Measurements from ENCODE around the gene NAB2. TPM values are rescaled to one million over a fixed set of nuclear protein-coding genes. Genes with fewer than 3 reads are reported as not detected.
A peak's percentile ranks its signal among the peaks of the same experiment; 100 is the strongest.

NAB2 gene
- total RNA-seq, 4 donors from 2014 or later, result 28.2 to 52.5 (median 36.9) TPM

DNA sequence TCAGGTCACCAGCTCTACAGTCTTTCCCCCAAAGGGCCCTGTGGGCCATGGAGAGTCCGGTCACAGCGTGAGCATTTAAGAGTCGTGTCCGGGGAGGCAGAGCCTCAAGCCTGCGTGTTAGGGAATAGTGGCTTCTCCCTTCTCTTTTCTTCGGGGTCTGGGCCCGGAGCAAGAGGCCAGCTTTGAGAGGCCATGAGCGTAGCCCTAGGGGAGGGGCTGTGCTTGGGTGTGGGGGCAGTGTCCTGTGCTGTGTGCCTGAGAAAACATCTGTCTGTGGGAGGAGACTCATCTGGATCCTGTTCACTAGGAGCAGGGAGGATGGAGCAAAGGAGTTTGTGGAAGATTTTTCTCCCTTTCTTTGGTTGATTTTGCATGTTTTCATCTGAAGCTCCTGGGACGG lies 53.2 kb downstream of the NAB2 start:
- no peaks in the 10 kb centered on the region for H3K27me3 ChIP-seq
- TF ChIP-seq, protein P1, sequence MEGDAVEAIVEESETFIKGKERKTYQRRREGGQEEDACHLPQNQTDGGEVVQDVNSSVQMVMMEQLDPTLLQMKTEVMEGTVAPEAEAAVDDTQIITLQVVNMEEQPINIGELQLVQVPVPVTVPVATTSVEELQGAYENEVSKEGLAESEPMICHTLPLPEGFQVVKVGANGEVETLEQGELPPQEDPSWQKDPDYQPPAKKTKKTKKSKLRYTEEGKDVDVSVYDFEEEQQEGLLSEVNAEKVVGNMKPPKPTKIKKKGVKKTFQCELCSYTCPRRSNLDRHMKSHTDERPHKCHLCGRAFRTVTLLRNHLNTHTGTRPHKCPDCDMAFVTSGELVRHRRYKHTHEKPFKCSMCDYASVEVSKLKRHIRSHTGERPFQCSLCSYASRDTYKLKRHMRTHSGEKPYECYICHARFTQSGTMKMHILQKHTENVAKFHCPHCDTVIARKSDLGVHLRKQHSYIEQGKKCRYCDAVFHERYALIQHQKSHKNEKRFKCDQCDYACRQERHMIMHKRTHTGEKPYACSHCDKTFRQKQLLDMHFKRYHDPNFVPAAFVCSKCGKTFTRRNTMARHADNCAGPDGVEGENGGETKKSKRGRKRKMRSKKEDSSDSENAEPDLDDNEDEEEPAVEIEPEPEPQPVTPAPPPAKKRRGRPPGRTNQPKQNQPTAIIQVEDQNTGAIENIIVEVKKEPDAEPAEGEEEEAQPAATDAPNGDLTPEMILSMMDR (IDR thresholded peaks at IDR 0.05), result no peak
- no peak for TF ChIP-seq EP300 (IDR thresholded peaks at IDR 0.05)
- no peak for TF ChIP-seq POLR2A (IDR thresholded peaks at IDR 0.05)
- no peak for TF ChIP-seq POLR2AphosphoS5 (IDR thresholded peaks at IDR 0.05)
- peaks cover 70% of the 10 kb centered on the region for H3K4me1 ChIP-seq
- no peaks in the 10 kb centered on the region for H3K9me3 ChIP-seq
- peaks cover 75% of the 10 kb centered on the region for H3K36me3 ChIP-seq
- WGBS, result 66% methylated on average over 8 of the region's 9 CpGs
- no peak for DNase-seq (ENCODE audit: low spot score in 2 of 2)
- peak overlapping the region; percentile 60 for H3K27ac ChIP-seq
- no peak overlapping the region for H3K4me3 ChIP-seq

DNA sequence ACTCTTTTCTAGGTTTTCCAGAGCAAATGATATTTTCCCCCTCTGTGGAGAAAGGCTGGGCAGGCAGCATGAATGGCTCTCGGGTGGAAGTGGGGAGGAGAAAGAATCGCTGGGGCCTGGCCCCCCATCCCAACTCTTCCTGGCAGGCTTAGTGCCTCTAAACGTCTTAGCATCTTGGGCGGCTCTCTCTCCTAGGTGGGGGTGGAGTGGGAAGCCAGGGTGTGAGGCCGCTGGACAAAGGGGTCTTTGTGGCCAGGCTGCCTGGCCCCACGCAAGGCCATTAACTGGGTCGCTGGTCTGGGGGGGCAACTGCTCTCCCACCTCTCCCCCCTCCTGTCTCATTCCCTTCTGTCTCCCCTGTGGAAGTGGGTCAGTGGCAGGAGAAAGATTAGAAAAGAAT lies 53.8 kb downstream of the NAB2 start:
- H3K9me3 ChIP-seq, result no peaks in the 10 kb centered on the region
- H3K4me1 ChIP-seq, result peaks cover 70% of the 10 kb centered on the region
- peaks cover 75% of the 10 kb centered on the region for H3K36me3 ChIP-seq
- no peak overlapping the region for H3K4me3 ChIP-seq
- peak overlapping the region; percentile 48 for H3K27ac ChIP-seq
- WGBS, result 76% methylated on average over 7 of the region's 7 CpGs
- TF ChIP-seq POLR2A (IDR thresholded peaks at IDR 0.05), result no peak
- TF ChIP-seq, protein P1 (IDR thresholded peaks at IDR 0.05), result no peak
- TF ChIP-seq EP300 (IDR thresholded peaks at IDR 0.05), result no peak
- TF ChIP-seq POLR2AphosphoS5 (IDR thresholded peaks at IDR 0.05), result no peak
- DNase-seq (ENCODE audit: low spot score in 2 of 2), result no peak
- no peaks in the 10 kb centered on the region for H3K27me3 ChIP-seq

DNA sequence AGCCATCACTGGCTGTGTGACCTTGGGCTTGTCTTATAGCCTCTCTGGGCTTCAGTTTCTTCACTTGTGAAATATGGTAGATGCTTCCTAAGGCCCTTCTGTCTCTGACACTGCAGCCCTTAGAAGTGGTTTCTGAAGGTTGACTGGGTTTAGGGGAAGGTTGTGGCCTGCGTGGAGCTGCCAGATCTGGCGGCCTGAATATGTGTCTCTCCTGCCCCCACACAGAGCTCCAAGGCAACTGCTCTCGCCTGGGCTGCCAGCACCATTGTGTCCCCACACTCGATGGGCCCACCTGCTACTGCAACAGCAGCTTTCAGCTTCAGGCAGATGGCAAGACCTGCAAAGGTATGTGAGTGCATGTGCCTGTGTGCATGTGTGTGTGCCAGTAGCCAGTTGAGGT lies 54.5 kb downstream of the NAB2 start:
- H3K36me3 ChIP-seq, result peaks cover 75% of the 10 kb centered on the region

More for the DNA sequence above, 54.5 kb downstream of the NAB2 start:
- WGBS, result 72% methylated on average over 4 of the region's 4 CpGs
- peaks cover 70% of the 10 kb centered on the region for H3K4me1 ChIP-seq
- DNase-seq (ENCODE audit: low spot score in 2 of 2), result no peak
- TF ChIP-seq, protein P1 (IDR thresholded peaks at IDR 0.05), result no peak
- no peaks in the 10 kb centered on the region for H3K9me3 ChIP-seq
- H3K27ac ChIP-seq, result peak overlapping the region; percentile 48
- H3K4me3 ChIP-seq, result no peak overlapping the region
- no peaks in the 10 kb centered on the region for H3K27me3 ChIP-seq

Other genes with a start within 250 kb of the NAB2 start
- gene SDR9C7, start 154.7 kb upstream of the NAB2 start, total RNA-seq, result 10 to 100 TPM in 3 of 4 donors, 1 to 10 TPM in 1; 6.2 to 75.6 (median 51.1) TPM
- 1 to 10 TPM in 3 of 4 donors, under 1 TPM in 1; 0.65 to 2.4 (median 1.8) TPM for gene RDH16, start 131.5 kb upstream of the NAB2 start, total RNA-seq
- gene ZBTB39, start 82.6 kb upstream of the NAB2 start, total RNA-seq, result 10 to 100 TPM in 2 of 4 donors, 1 to 10 TPM in 2; 6.6 to 12.1 (median 10.1) TPM
- not detected for gene TAC3, start 72.6 kb upstream of the NAB2 start, total RNA-seq
- gene MYO1A, start 39.0 kb upstream of the NAB2 start, total RNA-seq, result 1 to 10 TPM in 1 of 4 donors, under 1 TPM in 3; 0.16 to 2.3 (median 0.58) TPM
- gene NEMP1, start 10.3 kb upstream of the NAB2 start, total RNA-seq, result 10 to 100 TPM in 2 of 4 donors, 1 to 10 TPM in 2; 6.5 to 31.2 (median 9.5) TPM
- 100 to 1,000 TPM; 140 to 348 (median 183) TPM for gene STAT6, start 22.2 kb downstream of the NAB2 start, total RNA-seq
- 100 to 1,000 TPM in 2 of 4 donors, 10 to 100 TPM in 2; 83.1 to 149 (median 106) TPM for gene LRP1, start 39.4 kb downstream of the NAB2 start, total RNA-seq
- gene LRP1-AS, start 58.5 kb downstream of the NAB2 start, total RNA-seq, result not detected
- 10 to 100 TPM in 3 of 4 donors, 1 to 10 TPM in 1; 7.1 to 26.0 (median 18.3) TPM for gene NXPH4, start 127.7 kb downstream of the NAB2 start, total RNA-seq
- 10 to 100 TPM; 53.5 to 87.2 (median 70.3) TPM for gene SHMT2, start 140.6 kb downstream of the NAB2 start, total RNA-seq
- 1 to 10 TPM; 1.7 to 3.0 (median 2.1) TPM for gene STAC3, start 162.1 kb downstream of the NAB2 start, total RNA-seq